ENCODE results near the gene MZB1. TPM values are rescaled to one million over a fixed set of nuclear protein-coding genes. Genes with fewer than 3 reads are reported as not detected.

The MZB1 gene
- total RNA-seq, 6 experiments from 2014 or later: 0.14 to 0.20 TPM; not detected in 4

DNA sequence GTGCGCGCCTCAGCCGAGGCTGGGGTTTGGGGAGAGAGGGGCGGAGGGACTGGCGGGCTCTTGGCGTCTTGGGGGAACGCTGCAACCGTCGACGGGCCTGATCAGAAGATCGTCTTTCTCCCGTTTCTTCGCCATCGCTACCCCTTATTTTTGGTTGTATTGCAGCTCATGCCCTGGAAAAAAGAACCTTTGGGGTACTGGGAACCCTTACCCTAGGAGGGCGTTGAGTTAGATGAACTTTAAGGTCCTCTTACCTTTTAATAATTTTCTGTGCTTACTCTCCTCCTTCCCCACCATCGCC, 47.3 kb downstream of the MZB1 start:
- Mint-ChIP-seq H3K4me3 (peak overlapping the region; percentile 94), H3K9me3 (no peaks in the 10 kb centered on the region), H3K36me3 (ENCODE audit: low read depth) (peaks cover 24% of the 10 kb centered on the region; the same call in 1 of the 2 replicates), H3K27ac (peak overlapping the region; percentile 98), H3K27me3 (ENCODE audit: insufficient read depth) (peaks cover 3% of the 10 kb centered on the region), H3K4me1 (ENCODE audit: low read depth) (peaks cover 51% of the 10 kb centered on the region)
- TF ChIP-seq, protein P1, sequence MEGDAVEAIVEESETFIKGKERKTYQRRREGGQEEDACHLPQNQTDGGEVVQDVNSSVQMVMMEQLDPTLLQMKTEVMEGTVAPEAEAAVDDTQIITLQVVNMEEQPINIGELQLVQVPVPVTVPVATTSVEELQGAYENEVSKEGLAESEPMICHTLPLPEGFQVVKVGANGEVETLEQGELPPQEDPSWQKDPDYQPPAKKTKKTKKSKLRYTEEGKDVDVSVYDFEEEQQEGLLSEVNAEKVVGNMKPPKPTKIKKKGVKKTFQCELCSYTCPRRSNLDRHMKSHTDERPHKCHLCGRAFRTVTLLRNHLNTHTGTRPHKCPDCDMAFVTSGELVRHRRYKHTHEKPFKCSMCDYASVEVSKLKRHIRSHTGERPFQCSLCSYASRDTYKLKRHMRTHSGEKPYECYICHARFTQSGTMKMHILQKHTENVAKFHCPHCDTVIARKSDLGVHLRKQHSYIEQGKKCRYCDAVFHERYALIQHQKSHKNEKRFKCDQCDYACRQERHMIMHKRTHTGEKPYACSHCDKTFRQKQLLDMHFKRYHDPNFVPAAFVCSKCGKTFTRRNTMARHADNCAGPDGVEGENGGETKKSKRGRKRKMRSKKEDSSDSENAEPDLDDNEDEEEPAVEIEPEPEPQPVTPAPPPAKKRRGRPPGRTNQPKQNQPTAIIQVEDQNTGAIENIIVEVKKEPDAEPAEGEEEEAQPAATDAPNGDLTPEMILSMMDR (IDR thresholded peaks at IDR 0.05): no peak
- no peak for DNase-seq

DNA sequence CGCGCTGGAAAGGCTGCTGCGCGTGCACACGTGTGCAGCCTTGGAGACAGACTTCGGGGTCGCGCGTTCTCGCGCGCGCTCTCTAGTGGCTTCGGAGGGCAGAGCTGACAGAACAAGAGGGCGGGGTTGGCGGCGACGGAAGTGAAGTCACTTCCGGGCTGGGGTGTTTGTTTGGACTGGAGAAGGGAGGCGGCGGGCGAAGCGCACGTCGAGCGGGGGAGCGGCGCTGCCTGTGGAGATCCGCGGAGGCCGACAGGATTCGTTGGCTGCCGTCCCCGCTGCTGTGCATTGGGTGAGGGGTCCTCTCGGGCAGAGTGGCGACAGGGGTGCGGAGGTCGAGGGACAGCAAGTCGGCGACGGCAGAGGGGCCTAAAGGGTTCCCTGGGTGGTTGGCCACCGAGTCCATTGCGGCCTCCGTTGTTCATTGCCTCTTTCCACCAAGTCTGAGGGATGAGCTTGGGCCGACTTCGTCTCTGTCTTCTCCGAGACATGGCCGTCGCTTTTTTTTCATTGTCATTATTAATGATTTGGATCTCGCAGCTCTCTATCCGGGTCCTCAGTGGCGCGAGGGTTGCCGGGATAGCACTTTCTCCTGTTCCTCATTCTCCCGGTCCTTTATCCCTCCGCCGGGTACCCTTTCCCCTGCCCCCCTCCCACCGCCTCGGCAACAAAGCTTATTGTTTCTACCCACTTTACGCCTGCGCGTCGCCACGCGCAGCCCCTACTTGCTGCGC, 47.9 kb downstream of the MZB1 start, which contains the start of gene PAIP2:
PAIP2 (plus strand) TSS at position 166 of the 734 bp plus-strand sequence. CDS start 21,931 bp downstream, outside the sequence.
- DNase-seq: peak; percentile 75
- H3K27ac Mint-ChIP-seq: peak within 1 kb of the TSS; percentile 98
- H3K4me1 Mint-ChIP-seq (ENCODE audit: low read depth): peaks cover 51% of the 10 kb centered on the region
- TF ChIP-seq, protein P1 (IDR thresholded peaks at IDR 0.05): peak; percentile 81
- peaks cover 3% of the 10 kb centered on the region for H3K27me3 Mint-ChIP-seq (ENCODE audit: insufficient read depth)
- H3K9me3 Mint-ChIP-seq: no peaks in the 10 kb centered on the region
- H3K4me3 Mint-ChIP-seq: peak within 1 kb of the TSS; percentile 94
- H3K36me3 Mint-ChIP-seq (ENCODE audit: low read depth): peaks cover 22% of the 10 kb centered on the region; the same call in 1 of the 2 replicates

DNA sequence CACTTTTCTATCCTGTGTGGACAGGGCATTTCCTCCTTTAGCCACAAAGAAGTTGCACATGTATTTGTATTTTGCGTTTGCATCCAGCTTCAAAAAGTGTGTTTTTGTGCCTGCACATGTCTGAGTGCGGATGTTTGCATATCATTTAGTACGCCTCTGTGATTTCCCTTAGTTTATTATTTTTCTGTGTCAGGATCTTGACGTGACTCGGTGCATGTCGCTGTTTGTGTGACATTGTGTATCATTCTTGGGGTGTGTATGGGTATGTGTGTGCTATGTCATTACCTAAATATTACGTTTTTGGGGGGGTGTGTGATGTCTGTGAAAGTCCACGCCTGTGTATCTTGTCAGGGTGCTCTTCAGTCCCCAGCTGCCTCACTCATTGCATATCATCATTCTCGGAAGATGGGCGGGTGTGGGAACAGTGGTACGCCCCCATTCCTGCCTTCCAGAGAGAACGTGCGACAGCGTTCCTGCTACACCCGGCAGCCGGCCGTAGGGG, 48.5 kb downstream of the MZB1 start:
- peak; percentile 97 for DNase-seq
- H3K36me3 Mint-ChIP-seq (ENCODE audit: low read depth): peaks cover 20% of the 10 kb centered on the region; the same call in 1 of the 2 replicates
- TF ChIP-seq, protein P1 (IDR thresholded peaks at IDR 0.05): no peak
- peaks cover 51% of the 10 kb centered on the region for H3K4me1 Mint-ChIP-seq (ENCODE audit: low read depth)
- peaks cover 3% of the 10 kb centered on the region for H3K27me3 Mint-ChIP-seq (ENCODE audit: insufficient read depth)
- no peaks in the 10 kb centered on the region for H3K9me3 Mint-ChIP-seq
- H3K4me3 Mint-ChIP-seq: peak overlapping the region; percentile 94
- H3K27ac Mint-ChIP-seq: peak overlapping the region; percentile 98

GRCh38 chr5:139340051-139340450, 49.7 kb downstream of the MZB1 start:
- TF ChIP-seq, protein P1 (IDR thresholded peaks at IDR 0.05): no peak
- no peak overlapping the region for H3K4me3 Mint-ChIP-seq

More at GRCh38 chr5:139340051-139340450, 49.7 kb downstream of the MZB1 start:
- H3K9me3 Mint-ChIP-seq: no peaks in the 10 kb centered on the region
- H3K36me3 Mint-ChIP-seq (ENCODE audit: low read depth): peaks cover 14% of the 10 kb centered on the region; the same call in 1 of the 2 replicates
- DNase-seq: no peak
- H3K4me1 Mint-ChIP-seq (ENCODE audit: low read depth): peaks cover 52% of the 10 kb centered on the region
- peaks cover 8% of the 10 kb centered on the region for H3K27me3 Mint-ChIP-seq (ENCODE audit: insufficient read depth)
- H3K27ac Mint-ChIP-seq: peak overlapping the region; percentile 21; the same call in 1 of the 2 replicates

Other genes starting within 250 kb of the MZB1 start
- 10 to 100 TPM; 64.7 to 84.7 (median 78.7) TPM for gene SIL1, start 191.5 kb downstream of the MZB1 start, total RNA-seq (2021; fragmentation: NEBNext Ultra II Directional; extraction: Animal tissue kit (Norgen Biotek cat#: 25700))
- 100 to 1,000 TPM; 117 to 179 (median 140) TPM for gene MATR3, start 96.2 kb downstream of the MZB1 start, total RNA-seq (2021; fragmentation: NEBNext Ultra II Directional; extraction: Animal tissue kit (Norgen Biotek cat#: 25700))
- gene PAIP2, start 48.1 kb downstream of the MZB1 start, total RNA-seq (2021; fragmentation: NEBNext Ultra II Directional; extraction: Animal tissue kit (Norgen Biotek cat#: 25700)): 10 to 100 TPM; 55.1 to 64.8 (median 59.8) TPM
- gene SLC23A1, start 6.6 kb downstream of the MZB1 start, total RNA-seq (2021; fragmentation: NEBNext Ultra II Directional; extraction: Animal tissue kit (Norgen Biotek cat#: 25700)): not detected
- 1 to 10 TPM; 2.8 to 5.3 (median 5.1) TPM for gene PROB1, start 5.2 kb upstream of the MZB1 start, total RNA-seq (2021; fragmentation: NEBNext Ultra II Directional; extraction: Animal tissue kit (Norgen Biotek cat#: 25700))
- 1 to 10 TPM; 4.0 to 6.9 (median 5.2) TPM for gene SPATA24, start 14.2 kb upstream of the MZB1 start, total RNA-seq (2021; fragmentation: NEBNext Ultra II Directional; extraction: Animal tissue kit (Norgen Biotek cat#: 25700))
- gene DNAJC18, start 49.6 kb upstream of the MZB1 start, total RNA-seq (2021; fragmentation: NEBNext Ultra II Directional; extraction: Animal tissue kit (Norgen Biotek cat#: 25700)): 10 to 100 TPM; 14.3 to 19.9 (median 18.2) TPM
- gene ECSCR, start 72.8 kb upstream of the MZB1 start, total RNA-seq (2021; fragmentation: NEBNext Ultra II Directional; extraction: Animal tissue kit (Norgen Biotek cat#: 25700)): under 1 TPM; 0.28 to 0.91 (median 0.83) TPM
- not detected for gene SMIM33, start 81.1 kb upstream of the MZB1 start, total RNA-seq (2021; fragmentation: NEBNext Ultra II Directional; extraction: Animal tissue kit (Norgen Biotek cat#: 25700))
- 10 to 100 TPM; 68.8 to 99.6 (median 87.9) TPM for gene STING1, start 92.8 kb upstream of the MZB1 start, total RNA-seq (2021; fragmentation: NEBNext Ultra II Directional; extraction: Animal tissue kit (Norgen Biotek cat#: 25700))
- gene UBE2D2, start 171.4 kb upstream of the MZB1 start, total RNA-seq (2021; fragmentation: NEBNext Ultra II Directional; extraction: Animal tissue kit (Norgen Biotek cat#: 25700)): 100 to 1,000 TPM; 113 to 144 (median 123) TPM

Data from HFFc6 (cell line).